Liver (tissue), 9 donors: Measurements from ENCODE around the gene CDC27. TPM values are rescaled to one million over a fixed set of nuclear protein-coding genes. Genes with fewer than 3 reads are reported as not detected.

Experiments
- DNase-seq: peaks from one replicate; pipeline ENCODE4 v3.0.0-alpha.2; 2017; ENCODE audit warnings: low spot score
- H3K27ac ChIP-seq, 2 donors: one replicate each; pipeline ENCODE4 v1.7.0; 2013; ENCODE audit warnings: inconsistent platforms in 2 of 2, low read length in 2 of 2, control low read depth in 1 of 2, low read depth in 1 of 2, mild to moderate bottlenecking in 1 of 2
- H3K27me3 ChIP-seq, 4 donors: one replicate each; pipeline versions ENCODE4 v1.6.1 to v1.7.0; 2013; ENCODE audit warnings: low read length in 3 of 4, inconsistent platforms in 1 of 4, mild to moderate bottlenecking in 1 of 4, moderate library complexity in 1 of 4; ENCODE audit not compliant: control insufficient read depth in 4 of 4, insufficient read depth in 4 of 4
- H3K36me3 ChIP-seq, 4 donors: one replicate each; pipeline versions ENCODE4 v1.6.1 to v1.7.0; 2013; ENCODE audit warnings: low read length in 3 of 4, mild to moderate bottlenecking in 3 of 4, low read depth in 1 of 4, moderate library complexity in 1 of 4; ENCODE audit not compliant: control insufficient read depth in 4 of 4, insufficient read depth in 3 of 4
- H3K4me1 ChIP-seq, 4 donors: one replicate each; pipeline versions ENCODE4 v1.6.1 to v1.7.0; 2013; ENCODE audit warnings: low read length in 3 of 4, mild to moderate bottlenecking in 3 of 4, moderate library complexity in 1 of 4; ENCODE audit not compliant: control insufficient read depth in 4 of 4, insufficient read depth in 4 of 4
- H3K4me3 ChIP-seq, 3 donors: one replicate each; pipeline versions ENCODE4 v1.6.1 to v1.7.0; 2013; ENCODE audit warnings: low read length in 3 of 3, control low read depth in 1 of 3, low read depth in 1 of 3, mild to moderate bottlenecking in 1 of 3
- H3K9ac ChIP-seq, 2 donors: one replicate each; pipeline ENCODE4 v1.7.0; 2013; ENCODE audit warnings: low read length in 2 of 2, mild to moderate bottlenecking in 2 of 2, moderate library complexity in 2 of 2, control low read depth in 1 of 2, low read depth in 1 of 2
- H3K9me3 ChIP-seq, 4 donors: one replicate each; pipeline versions ENCODE4 v1.6.1 to v1.7.0; 2013; ENCODE audit warnings: low read length in 3 of 4; ENCODE audit not compliant: control insufficient read depth in 4 of 4
- ATF3 ChIP-seq: IDR thresholded peaks from 2 replicates; pipeline ENCODE4 v1.6.1; 2016; ENCODE audit warnings: antibody characterized with exemption
- CTCF ChIP-seq: fragments of 150-350 bp; IDR thresholded peaks from 2 replicates; pipeline ENCODE4 v1.5.1; 2017; ENCODE audit warnings: improper control_type of control experiment, low read depth, low read length; ENCODE audit not compliant: missing input control
- EGR1 ChIP-seq, 2 donors: IDR thresholded peaks; 2 replicates each; pipeline ENCODE4 v1.6.1; 2016 to 2018; ENCODE audit warnings: antibody characterized with exemption in 2 of 2, low read depth in 2 of 2
- FOXA1 ChIP-seq: IDR thresholded peaks from 2 replicates; pipeline ENCODE4 v1.6.1; 2016; ENCODE audit warnings: antibody characterized with exemption
- HNF4A ChIP-seq, 2 donors: conservative IDR thresholded peaks; 2 replicates each; pipeline ENCODE4 v1.6.1; 2016; ENCODE audit warnings: antibody characterized with exemption in 2 of 2, mild to moderate bottlenecking in 2 of 2
- HNF4G ChIP-seq: IDR thresholded peaks from 2 replicates; pipeline ENCODE4 v1.6.1; 2016; ENCODE audit warnings: antibody characterized with exemption
- JUND ChIP-seq, 2 donors: IDR thresholded peaks; 2 replicates each; pipeline ENCODE4 v1.6.1; 2016; ENCODE audit warnings: antibody characterized with exemption in 2 of 2
- MAX ChIP-seq: IDR thresholded peaks from 2 replicates; pipeline ENCODE4 v1.6.1; 2016; ENCODE audit warnings: antibody characterized with exemption
- NR2F2 ChIP-seq: IDR thresholded peaks from 2 replicates; pipeline ENCODE4 v1.6.1; 2016; ENCODE audit warnings: antibody characterized with exemption
- RAD21 ChIP-seq, 2 donors: IDR thresholded peaks; 2 replicates each; pipeline ENCODE4 v1.6.1; 2016; ENCODE audit warnings: antibody characterized with exemption in 2 of 2, mild to moderate bottlenecking in 2 of 2
- REST ChIP-seq: IDR thresholded peaks from 2 replicates; pipeline ENCODE4 v1.6.1; 2016; ENCODE audit warnings: antibody characterized with exemption, mild to moderate bottlenecking
- RXRA ChIP-seq, 2 donors: IDR thresholded peaks; 2 replicates each; pipeline ENCODE4 v1.6.1; 2017 to 2018; ENCODE audit warnings: antibody characterized with exemption in 2 of 2, mild to moderate bottlenecking in 1 of 2
- SP1 ChIP-seq: IDR thresholded peaks from 2 replicates; pipeline ENCODE4 v1.6.1; 2018; ENCODE audit warnings: antibody characterized with exemption, mild to moderate bottlenecking
- YY1 ChIP-seq: IDR thresholded peaks from 2 replicates; pipeline ENCODE4 v1.6.1; 2016; ENCODE audit warnings: antibody characterized with exemption, mild to moderate bottlenecking
- ZBTB33 ChIP-seq: IDR thresholded peaks from 2 replicates; pipeline ENCODE4 v1.6.1; 2016; ENCODE audit warnings: antibody characterized with exemption
- WGBS: extraction: QIAGEN DNeasy Blood & Tissue Kit; methylation state at CpG from one replicate; pipeline ENCODE4 v1.1.7; 2013; 5-methylcytosine and 5-hydroxymethylcytosine counted together
- polyA plus RNA-seq, 2 donors: library from polyadenylated mRNA; stranded (reverse) in 1 of 2; unstranded in 1 of 2; fragments of 200-250 nt in 1 of 2; fragments of >200 nt in 1 of 2; fragmentation: Nextera tagmentation in 1 of 2; extraction: Ambion mirVana in 1 of 2; gene quantifications; one replicate each; pipeline versions ENCODE4 v1.2.1 to v1.2.3, GENCODE V29; 2013 to 2015
- total RNA-seq, 2 donors: library from RNA; depleted of rRNA; stranded (reverse); fragments of >200 nt; gene quantifications; one replicate each; pipeline ENCODE4 v1.2.3, GENCODE V29; 2014
- donor health status: healthy.
- donor health status: healthy.
- donor health status: healthy.
- donor health status: healthy.
- donor health status: healthy.

The CDC27 gene
- total and polyA plus RNA-seq, 4 donors: 16.8 to 148 (median 27.1) TPM

- no peak for DNase-seq
- Histone ChIP-seq H3K27me3 (no peaks in the 10 kb centered on the region), H3K4me1 (peaks cover 0 to 3% (median under 1%) of the 10 kb centered on the region in 4 donors), H3K4me3 (no peak overlapping the region), H3K36me3 (peaks cover 1 to 31% (median 19%) of the 10 kb centered on the region in 4 donors), H3K27ac (no peak overlapping the region), H3K9me3 (no peaks in the 10 kb centered on the region), H3K9ac (no peak overlapping the region)
- TF ChIP-seq HNF4A (conservative IDR thresholded peaks at IDR 0.05) (no peak), FOXA1 (no peak), ATF3 (no peak), EGR1 (IDR thresholded peaks at IDR 0.05; ENCODE audit: low read depth in 2 of 2) (no peak), SP1 (no peak), RXRA (IDR thresholded peaks at IDR 0.05) (no peak), RAD21 (IDR thresholded peaks at IDR 0.05) (no peak), HNF4G (no peak), REST (no peak), JUND (IDR thresholded peaks at IDR 0.05) (no peak), YY1 (no peak)
- 97% methylated on average over 18 of the region's 18 CpGs for WGBS
These were observed 29.8 kb downstream of the CDC27 start for GRCh38 chr17:47159315-47159714.

GRCh38 chr17:47145351-47145750 is 43.7 kb downstream of the CDC27 start:
- no peak for DNase-seq
- Histone ChIP-seq H3K27ac (no peak overlapping the region), H3K4me1 (no peaks in the 10 kb centered on the region), H3K4me3 (no peak overlapping the region), H3K9ac (no peak overlapping the region), H3K36me3 (peaks cover 2 to 43% (median 33%) of the 10 kb centered on the region in 4 donors), H3K27me3 (no peaks in the 10 kb centered on the region), H3K9me3 (no peaks in the 10 kb centered on the region)
- no peak for TF ChIP-seq NR2F2
- no peak for TF ChIP-seq CTCF
- TF ChIP-seq RXRA (IDR thresholded peaks at IDR 0.05): no peak
- TF ChIP-seq JUND (IDR thresholded peaks at IDR 0.05): no peak
- TF ChIP-seq FOXA1: no peak
- TF ChIP-seq EGR1 (IDR thresholded peaks at IDR 0.05; ENCODE audit: low read depth in 2 of 2): no peak
- no peak for TF ChIP-seq MAX
- TF ChIP-seq REST: no peak
- no peak for TF ChIP-seq HNF4A (conservative IDR thresholded peaks at IDR 0.05)
- no peak for TF ChIP-seq HNF4G
- TF ChIP-seq ZBTB33: no peak
- no peak for TF ChIP-seq RAD21 (IDR thresholded peaks at IDR 0.05)
- 96% methylated on average over 6 of the region's 6 CpGs for WGBS
